Measurements from ENCODE around the gene R3HDM4.
A peak's percentile ranks its signal among the peaks of the same experiment; 100 is the strongest.
"Not testable (repeated sequence)": the region's sequence is repeated elsewhere in the genome, so short reads cannot be mapped to it uniquely, and the experiment has no call there.

The R3HDM4 gene

DNA sequence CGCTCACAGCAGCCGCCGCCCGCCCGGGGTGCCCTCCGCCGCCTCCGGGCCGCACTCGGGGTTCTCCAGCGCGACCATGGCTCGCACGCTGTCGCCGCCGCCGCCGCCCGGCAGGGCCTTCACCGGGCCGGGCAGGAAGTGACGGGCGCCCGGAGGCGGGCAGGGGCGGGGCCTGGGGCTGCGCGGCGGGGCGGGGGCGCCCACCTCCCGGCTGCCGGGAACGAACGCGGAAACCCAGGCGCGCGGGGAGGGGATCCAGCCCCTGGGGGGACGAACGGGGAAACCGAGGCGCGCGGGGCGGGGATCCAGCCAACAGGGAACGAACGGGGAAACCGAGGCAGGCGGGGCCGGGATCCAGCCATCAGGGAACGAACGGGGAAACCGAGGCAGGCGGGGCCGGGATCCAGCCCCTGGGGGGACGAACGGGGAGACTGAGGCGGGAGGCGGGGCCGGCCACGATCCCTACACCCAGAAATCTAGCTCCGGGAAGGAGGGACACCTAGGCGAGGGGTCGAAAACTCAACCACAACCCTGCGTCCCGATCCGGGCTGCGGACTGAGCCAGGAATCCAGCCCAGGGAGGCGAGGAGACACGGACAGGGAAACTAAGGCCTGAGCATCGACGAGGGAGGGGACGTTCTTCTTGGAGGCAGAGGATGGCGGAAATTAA is at the start of gene R3HDM4:
Gene R3HDM4, minus strand, starts transcription at position 140 of the 669 bp plus-strand sequence. Its CDS starts 62 bp downstream, at position 78.
- no peak for DNase-seq (ENCODE audit: low read depth, low spot score)

DNA sequence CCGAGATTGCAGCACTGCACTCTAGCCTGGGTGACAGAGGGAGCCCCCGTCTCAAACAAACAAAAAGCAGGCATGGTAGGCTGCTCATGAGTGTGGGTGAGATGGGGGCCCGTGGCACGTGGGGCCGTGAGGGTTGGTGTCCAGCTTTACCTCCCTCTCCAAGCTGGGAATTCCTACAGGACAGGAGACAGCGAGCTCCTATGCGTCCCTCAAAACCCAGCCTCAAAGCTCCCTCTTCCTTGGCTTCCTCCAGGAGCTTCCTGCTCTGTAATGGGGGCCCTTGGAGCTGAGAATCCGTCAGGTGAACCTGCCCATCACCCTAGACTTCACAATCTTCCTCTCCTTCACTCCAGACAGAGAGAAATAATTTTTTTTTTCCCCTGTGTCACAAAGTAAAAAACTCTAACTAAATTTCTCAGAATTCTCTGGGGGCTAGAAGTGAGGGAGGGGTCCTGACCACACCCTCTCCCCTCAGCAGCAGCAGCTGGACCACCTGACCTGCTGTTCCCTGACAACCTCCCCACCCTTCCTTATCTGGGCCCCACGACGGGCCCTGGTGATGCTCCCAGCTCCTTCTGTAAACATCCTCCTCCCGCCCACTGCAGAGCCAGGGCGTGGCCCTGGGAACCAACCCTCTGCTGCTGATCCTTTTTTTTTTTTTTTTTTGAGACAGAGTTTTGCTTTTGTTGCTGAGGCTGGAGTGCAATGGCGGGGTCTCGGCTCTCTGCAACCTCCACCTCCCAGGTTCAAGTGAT is 49.0 kb upstream of the R3HDM4 start:
- peak; percentile 32 for DNase-seq (ENCODE audit: low read depth, low spot score)

DNA sequence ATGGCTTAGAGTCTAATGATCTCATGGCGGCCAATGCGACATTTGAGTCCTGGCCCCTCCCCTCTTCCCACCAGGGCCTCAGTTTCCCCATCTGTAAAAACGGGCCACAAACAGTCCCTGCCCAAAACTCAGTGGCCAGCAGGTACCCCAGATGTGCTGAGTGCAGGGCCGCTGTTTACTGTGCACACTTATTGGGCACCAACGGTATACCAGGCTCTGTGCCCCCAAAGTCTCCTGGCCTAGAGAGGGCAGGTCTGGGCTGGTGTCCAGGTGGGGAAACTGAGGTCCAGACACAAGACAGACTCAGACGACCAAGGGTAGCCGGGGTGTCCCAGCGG is 47.6 kb upstream of the R3HDM4 start:
- no peak for DNase-seq (ENCODE audit: low read depth, low spot score)

GRCh38 chr19:960020-960419 is 47.0 kb upstream of the R3HDM4 start:
- peak; percentile 42 for DNase-seq (ENCODE audit: low read depth, low spot score)

DNA sequence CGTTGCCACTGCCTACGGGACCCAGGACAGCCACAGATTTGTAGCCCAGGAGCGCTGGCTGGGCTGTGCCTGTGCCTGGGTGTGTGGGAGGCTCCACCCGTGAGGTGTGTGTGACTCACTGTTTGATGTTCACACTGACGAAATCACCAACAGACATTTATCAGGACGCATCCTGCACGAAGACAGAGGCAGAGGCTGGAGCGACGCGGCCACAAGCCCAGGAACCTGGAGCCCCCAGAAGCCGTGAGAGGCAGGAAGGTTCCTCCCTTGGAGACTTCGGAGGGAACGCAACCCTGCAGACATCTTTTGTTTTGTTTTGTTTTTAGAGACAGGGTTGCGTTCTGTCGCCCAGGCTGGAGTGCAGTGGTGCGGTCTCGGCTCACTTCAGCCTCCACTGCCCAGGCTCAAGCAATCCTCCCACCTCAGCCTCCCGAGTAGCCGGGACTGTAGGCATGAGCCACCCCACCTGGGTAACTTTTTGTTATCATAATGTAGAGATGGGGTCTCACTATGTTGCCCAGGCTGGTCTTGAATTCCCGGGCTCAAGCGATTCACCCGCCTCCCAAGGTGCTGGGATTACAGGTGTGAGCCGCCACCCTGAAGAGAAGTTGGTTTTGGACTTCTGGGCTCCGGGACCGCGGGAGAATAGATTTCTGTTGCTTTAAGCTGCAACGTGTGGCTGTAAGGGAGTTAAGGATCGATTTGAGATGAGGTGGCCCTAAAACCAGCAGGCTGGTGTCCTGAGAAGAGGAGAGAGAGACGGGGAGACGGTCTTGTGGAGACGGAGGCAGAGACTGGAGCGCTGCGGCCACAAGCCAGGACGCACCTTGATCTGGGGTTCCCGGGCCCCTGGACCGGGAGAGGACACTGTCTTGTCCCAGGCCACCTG is 46.2 kb upstream of the R3HDM4 start:
- DNase-seq (ENCODE audit: low read depth, low spot score): peak; percentile 51

- DNase-seq (ENCODE audit: low read depth, low spot score): not testable (repeated sequence)
Observed at GRCh38 chr19:957578-957977, 44.6 kb upstream of the R3HDM4 start.

DNA sequence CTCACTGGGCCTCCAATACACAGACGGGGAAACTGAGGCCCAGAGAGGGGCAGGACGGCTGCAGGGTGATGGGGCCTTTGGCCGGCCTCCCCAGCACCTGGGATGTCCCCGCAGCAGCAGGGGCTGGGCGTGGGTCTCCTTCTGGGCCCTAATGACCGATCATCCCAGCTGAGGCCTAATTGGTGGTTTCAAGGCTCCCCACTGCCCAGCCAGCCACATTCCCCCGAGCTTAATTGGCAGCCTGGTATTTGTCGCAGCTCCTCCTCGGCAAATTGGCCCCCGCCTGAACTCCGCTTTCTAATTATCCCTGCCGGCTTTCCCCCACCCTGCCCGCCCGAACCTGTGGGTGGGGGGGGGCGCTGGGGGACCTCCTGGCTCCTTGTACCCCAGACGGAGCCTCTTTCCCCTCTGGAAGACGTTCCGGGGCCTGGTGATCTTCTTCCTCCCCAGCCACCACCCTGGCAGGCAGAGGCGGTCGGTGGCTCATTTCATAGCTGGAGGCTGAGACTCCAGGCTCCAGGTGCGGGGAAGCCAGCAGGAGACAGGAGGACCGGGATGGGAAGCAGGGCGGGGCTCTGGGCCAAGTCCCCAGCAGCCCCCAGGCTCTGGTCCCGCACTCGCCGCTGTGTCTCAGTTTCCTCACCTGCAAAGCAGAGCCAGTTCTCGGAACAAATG is 43.9 kb upstream of the R3HDM4 start:
- DNase-seq (ENCODE audit: low read depth, low spot score): peak; percentile 96

- DNase-seq (ENCODE audit: low read depth, low spot score): peak; percentile 97
Observed at GRCh38 chr19:955803-956765, 43.1 kb upstream of the R3HDM4 start.

DNA sequence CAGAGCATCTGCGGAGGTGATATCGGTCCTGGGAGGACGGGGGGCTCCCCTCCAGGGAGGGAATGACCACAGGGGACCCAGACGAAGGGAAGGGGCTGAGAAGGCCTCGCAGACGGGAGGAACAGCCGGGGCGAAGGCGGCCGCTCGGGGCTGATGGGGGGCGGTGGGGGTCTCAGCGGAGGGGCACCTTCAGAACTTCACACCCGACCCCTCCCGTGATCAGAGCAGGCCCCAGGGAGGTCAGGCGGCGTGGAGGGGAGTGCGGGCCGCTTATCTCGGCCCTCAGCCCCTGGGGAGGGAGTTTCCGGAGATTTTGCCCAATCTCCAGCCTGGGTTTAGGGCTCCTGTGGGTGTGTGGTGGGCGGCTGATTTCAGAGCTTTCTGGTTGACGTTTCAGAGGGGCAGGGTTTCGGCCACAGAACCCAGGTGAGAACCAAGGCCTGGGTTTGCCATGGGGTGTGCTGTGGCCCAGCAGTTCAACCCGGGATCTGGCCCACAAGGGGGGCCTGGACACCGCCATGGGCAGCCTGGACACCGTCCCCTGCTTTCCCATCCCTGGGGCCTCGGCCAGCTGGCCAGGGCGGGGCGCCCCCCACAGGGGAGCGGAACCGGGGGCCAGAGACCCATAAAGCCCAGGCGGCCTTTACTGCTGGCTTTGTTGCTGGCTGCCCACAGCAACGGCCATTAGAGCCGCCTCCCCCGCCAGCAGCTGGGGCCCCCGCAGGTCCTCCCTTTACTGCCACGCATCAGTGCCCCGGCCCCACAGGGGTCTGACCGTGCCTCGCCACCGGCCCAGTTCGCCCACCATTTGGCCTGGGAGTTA is 41.9 kb upstream of the R3HDM4 start:
- peak; percentile 62 for DNase-seq (ENCODE audit: low read depth, low spot score)

- DNase-seq (ENCODE audit: low read depth, low spot score): no peak
Observed at GRCh38 chr19:954272-954671, 41.3 kb upstream of the R3HDM4 start.

DNA sequence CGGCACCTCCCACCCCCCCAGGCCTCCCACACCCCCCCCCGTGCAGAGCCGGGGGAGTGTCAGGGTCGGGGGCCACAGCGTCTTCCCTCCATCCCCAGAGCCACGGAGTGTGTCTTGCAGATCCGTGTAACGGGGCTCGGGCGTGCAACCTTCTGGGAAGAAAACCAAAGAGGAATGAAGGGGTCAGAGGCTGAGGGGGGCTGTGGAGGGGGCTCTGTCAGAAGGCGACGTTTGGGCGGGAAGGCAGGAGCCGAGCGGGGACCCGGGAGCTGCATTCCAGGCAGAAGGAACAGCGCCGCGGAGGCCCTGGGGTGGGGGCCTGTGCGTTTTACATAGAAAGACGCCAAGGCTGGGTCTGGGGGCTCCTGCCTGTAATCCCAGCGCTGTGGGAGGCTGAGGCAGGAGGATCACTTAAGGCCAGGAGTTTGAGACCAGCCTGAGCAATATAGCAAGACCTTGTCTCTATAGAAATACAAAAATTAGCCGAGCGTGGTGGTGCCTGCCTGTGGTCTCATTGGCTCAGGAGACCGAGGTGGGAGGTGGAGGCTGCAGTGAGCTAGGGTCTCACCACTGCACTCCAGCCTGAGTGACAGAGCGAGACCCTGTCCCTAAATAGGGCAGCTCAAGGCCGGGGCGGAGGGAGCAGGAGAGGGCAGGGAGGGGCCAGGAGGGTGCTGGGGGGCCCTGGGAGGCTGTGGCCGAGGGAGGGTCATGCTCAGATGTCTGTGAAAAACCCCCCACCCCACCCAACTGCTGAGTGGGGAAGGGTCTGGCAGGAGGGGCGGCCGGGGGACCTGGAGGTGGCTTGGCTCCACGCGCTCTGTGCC is 40.6 kb upstream of the R3HDM4 start:
- DNase-seq (ENCODE audit: low read depth, low spot score): peak; percentile 65

GRCh38 chr19:952680-953444 is 39.8 kb upstream of the R3HDM4 start:
- peak; percentile 72 for DNase-seq (ENCODE audit: low read depth, low spot score)

GRCh38 chr19:952049-952679 is 39.1 kb upstream of the R3HDM4 start:
- peak; percentile 28 for DNase-seq (ENCODE audit: low read depth, low spot score)

- DNase-seq (ENCODE audit: low read depth, low spot score): no peak
Observed at GRCh38 chr19:950352-951066, 37.5 kb upstream of the R3HDM4 start.

DNA sequence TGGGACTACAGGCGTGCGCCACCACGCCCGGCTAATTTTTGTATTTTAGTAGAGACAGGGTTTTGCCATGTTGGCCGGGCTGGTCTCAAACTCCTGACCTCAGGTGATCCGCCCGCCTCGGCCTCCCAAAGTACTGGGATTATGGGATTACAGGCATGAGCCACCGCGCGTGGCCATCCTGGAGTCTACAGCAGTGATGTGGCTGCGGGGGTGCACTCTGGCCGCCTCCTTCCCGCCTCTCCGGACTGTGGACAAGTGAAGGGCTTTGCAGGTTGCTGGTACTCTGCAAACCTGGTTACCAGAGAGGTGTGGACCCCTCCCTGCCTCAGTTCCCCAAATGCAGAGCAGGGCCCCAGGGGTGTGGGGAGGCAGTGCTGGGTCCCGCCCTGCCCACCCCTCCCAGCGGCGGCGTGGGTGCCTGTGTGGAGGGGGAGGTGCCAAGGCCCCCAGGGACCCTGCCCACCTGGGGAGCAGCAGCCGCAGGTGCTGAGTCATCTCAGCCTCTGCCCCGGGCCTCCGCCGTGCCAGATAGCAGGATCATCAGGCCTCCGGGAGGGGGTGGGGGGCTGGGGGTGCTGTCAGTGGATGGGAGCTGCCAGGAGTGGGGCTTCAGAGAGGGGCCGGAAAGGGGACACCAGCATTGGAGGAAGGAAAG is 36.0 kb upstream of the R3HDM4 start:
- no peak for DNase-seq (ENCODE audit: low read depth, low spot score)

All from ELF-1 (cell line).